Measurements from ENCODE around the gene PLCB1.
"Not testable (repeated sequence)": the region's sequence is repeated elsewhere in the genome, so short reads cannot be mapped to it uniquely, and the experiment has no call there.

PLCB1 gene

GRCh38 chr20:8155812-8156211 lies 23.7 kb downstream of the PLCB1 start:
- DNase-seq (ENCODE audit: extremely low read depth in 1 of 2, low read depth in 1 of 2): no peak

GRCh38 chr20:8156235-8157079 lies 24.4 kb downstream of the PLCB1 start:
- DNase-seq (ENCODE audit: extremely low read depth in 1 of 2, low read depth in 1 of 2): no peak

- DNase-seq (ENCODE audit: extremely low read depth in 1 of 2, low read depth in 1 of 2): not testable (repeated sequence)
These were observed 27.2 kb downstream of the PLCB1 start for GRCh38 chr20:8159217-8159616.

- no peak for DNase-seq (ENCODE audit: extremely low read depth in 1 of 2, low read depth in 1 of 2)
These were observed 29.4 kb downstream of the PLCB1 start for GRCh38 chr20:8161264-8162071.

DNA sequence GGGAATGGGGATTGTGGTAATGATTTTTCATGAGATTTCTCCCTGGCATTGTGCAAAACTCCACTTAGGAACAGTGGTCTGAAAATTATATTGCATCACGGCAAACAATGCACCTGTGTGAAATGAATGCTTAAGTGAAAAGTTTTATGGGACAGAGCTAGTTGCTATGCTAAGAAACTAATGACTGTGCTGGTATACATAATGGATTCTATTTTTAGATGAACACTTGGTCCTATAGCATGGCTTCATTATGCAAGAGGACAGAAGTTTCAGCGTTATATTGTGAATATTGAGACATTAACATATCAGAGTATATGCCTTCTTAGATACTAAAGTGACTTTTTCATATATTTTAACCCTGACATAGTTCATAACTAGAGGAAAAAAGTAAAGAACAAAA lies 30.5 kb downstream of the PLCB1 start:
- no peak for DNase-seq (ENCODE audit: extremely low read depth in 1 of 2, low read depth in 1 of 2)

- no peak for DNase-seq (ENCODE audit: extremely low read depth in 1 of 2, low read depth in 1 of 2)
These were observed 31.5 kb downstream of the PLCB1 start for GRCh38 chr20:8163543-8163942.

- DNase-seq (ENCODE audit: extremely low read depth in 1 of 2, low read depth in 1 of 2): no peak
These were observed 34.7 kb downstream of the PLCB1 start for GRCh38 chr20:8166730-8167129.

DNA sequence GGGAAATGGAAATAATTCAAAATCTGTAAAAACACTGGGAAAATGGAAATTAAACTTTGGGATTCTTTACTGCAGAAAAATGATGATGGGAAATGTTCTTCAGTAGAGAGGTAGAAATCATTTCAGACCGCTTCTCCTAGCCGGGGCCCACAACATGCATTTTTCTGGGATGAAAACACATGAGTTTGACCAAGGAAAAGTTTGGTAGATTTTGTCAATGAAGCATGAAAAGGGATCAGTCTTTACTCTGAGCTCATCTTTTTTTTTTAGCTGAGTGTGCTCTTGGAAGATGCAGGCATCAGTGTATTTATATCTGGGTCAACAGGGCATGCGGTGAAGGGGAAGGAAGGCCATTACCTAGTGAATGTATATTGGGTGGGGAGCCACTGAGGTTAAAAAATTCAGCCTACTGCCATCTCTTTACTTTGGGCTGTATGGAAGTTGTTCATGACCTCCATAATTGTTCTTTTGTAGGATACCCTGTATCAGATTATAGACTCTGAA lies 36.8 kb downstream of the PLCB1 start:
- DNase-seq (ENCODE audit: extremely low read depth in 1 of 2, low read depth in 1 of 2): no peak

DNA sequence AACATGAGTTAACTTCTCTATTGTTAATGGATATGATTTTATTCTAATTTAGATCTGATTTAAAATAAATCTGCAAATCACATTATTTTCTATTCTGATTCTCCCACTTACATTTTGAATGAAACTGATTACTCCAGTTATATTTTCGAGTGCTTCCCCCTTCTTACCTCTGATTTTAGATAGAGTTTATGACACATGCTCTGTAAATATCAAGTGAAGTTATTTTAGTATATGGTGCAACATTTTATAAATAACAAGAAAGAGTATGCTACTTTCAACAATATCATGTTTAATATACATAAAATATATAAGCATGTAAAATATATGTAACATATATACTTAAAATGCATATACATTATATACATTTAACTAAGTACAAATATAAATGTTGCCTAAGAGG lies 38.9 kb downstream of the PLCB1 start:
- DNase-seq (ENCODE audit: extremely low read depth in 1 of 2, low read depth in 1 of 2): no peak

GRCh38 chr20:8172191-8172590 lies 40.1 kb downstream of the PLCB1 start:
- DNase-seq (ENCODE audit: extremely low read depth in 1 of 2, low read depth in 1 of 2): no peak

- DNase-seq (ENCODE audit: extremely low read depth in 1 of 2, low read depth in 1 of 2): no peak
These were observed 43.9 kb downstream of the PLCB1 start for GRCh38 chr20:8175741-8176675.

DNA sequence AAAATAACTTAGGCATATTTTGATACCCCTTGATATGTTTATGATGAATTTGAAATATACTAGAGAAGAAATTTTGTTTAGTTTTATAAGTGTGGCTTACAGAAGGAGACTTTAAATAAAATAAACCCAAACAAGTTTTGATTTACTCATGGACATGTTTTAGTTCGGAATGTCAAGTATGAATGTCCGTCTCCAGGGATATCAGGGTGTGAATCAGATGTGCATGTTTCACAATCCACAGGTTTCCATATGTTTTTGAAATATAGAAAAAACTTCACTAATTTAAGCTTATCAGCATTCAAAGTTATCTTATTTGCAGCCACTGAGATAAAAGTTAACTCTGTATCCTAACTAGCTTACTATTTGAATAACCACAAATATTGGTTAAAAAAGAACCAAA lies 51.5 kb downstream of the PLCB1 start:
- no peak for DNase-seq (ENCODE audit: extremely low read depth in 1 of 2, low read depth in 1 of 2)

GRCh38 chr20:8187740-8188139 lies 55.7 kb downstream of the PLCB1 start:
- no peak for DNase-seq (ENCODE audit: extremely low read depth in 1 of 2, low read depth in 1 of 2)

DNA sequence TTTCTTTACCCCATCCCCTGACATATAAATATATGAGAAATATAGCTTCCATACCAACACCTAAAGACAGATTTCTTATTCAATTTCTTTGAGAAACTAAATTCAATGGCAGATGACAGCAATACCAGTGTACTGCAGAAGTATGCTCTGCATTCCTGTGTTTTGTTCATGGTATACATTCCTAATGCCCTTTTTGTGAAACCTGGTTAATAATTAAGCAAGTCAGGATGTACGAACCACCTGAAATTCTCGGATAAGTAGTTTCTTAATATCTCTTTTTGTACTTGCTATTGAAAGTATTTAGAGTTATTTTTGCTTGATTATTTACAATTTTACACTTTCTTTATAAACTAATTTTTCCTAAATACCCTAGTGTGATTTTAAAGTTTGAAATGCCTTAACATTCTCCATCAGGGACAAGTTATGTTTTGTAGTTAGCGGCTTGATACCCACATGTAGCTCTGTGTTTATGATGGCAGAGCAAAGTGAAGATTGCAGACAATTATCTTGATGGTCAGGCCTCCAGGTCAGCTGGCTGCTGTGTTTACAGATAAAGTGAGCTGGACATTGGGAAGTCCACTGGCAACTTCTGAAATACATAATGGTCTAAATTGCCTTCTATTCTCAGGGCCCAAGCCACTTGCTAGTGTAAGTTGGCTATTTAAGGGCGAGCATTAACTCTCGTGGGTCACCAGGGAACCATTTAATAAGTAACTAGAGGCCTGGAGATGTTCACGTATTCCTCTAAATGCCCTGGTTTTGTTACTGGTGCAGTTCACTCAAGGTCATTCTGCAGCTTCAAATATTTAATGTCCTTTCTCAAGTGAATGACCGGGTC lies 58.2 kb downstream of the PLCB1 start:
- DNase-seq (ENCODE audit: extremely low read depth in 1 of 2, low read depth in 1 of 2): no peak

GRCh38 chr20:8194721-8195120 lies 62.7 kb downstream of the PLCB1 start:
- DNase-seq (ENCODE audit: extremely low read depth in 1 of 2, low read depth in 1 of 2): no peak

DNA sequence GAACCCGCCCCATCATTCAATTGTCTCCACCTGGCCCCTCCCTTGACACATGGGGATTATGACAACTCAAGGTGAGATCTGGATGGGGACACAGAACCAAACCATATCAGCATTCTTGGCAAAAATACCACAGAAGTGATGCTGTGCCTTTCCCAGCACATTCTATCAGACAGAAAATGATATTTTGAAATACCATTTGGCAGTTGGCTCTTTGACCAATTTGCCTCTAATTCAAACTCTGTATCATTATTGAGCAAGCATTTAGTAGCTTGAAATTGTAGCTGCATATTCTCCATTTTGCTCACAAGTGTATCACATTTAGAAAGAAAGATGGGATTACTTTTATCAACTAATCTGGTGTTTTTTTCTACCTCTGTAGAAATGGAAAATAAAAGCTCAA lies 64.0 kb downstream of the PLCB1 start:
- no peak for DNase-seq (ENCODE audit: extremely low read depth in 1 of 2, low read depth in 1 of 2)

DNA sequence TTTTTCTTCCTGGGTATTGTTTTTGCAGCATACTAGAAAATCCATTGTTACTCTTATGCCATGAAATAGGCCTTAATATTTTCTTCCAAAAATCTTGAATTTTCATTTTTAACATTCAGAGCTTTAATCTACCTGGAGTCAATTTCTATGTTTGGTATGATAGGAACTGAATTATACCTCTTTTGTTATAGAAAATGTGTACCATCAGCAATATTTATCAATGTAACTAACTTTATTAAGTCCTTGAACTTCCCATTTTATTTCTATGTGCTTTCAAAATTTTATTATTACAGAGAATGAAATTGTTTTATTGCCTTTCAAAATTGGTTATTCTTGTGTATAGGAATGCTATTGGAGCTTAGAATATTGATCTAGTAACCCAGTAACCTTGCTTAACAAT lies 68.2 kb downstream of the PLCB1 start:
- DNase-seq (ENCODE audit: extremely low read depth in 1 of 2, low read depth in 1 of 2): no peak

DNA sequence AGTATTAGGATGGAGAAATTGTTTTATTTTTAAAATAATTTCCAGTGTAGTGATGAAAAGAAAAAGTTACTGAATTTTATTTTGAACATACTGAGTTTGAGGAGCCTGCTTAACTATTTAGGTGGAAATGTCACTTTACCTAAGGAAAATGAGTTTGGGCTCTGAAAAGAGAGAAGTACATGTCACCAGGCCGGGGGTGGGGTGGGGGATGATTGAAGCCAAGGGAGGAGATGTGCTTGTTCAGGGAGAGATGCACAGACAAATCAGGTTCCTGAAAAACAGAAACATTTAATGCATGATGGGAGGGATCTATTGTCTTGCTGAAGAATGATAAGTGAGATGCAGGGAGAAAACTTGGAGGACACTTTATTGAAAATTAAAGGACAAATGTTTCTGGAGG lies 71.3 kb downstream of the PLCB1 start:
- DNase-seq (ENCODE audit: extremely low read depth in 1 of 2, low read depth in 1 of 2): no peak

GRCh38 chr20:8205996-8206395 lies 73.9 kb downstream of the PLCB1 start:
- no peak for DNase-seq (ENCODE audit: extremely low read depth in 1 of 2, low read depth in 1 of 2)

DNA sequence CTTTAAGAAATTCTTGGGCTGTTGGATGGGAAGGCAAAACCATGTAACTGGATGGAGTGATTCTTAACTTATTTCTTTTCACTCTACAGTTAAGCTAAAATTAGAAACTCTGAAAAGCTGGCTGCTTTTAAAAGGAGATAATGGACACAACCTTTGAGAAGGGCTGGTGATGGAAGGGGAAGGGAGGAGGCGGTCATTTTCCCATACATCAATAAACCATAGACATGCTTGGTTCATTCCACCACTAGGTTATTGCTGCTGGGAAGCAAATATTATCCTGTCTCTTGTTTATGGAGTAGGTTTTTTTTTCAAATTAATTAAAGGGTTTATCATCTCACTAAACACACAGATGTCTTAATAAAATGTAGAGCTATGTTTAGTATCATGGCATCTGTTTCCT lies 76.2 kb downstream of the PLCB1 start:
- DNase-seq (ENCODE audit: extremely low read depth in 1 of 2, low read depth in 1 of 2): no peak
